DND-41 (cell line): ENCODE measurements around the gene HOXA4.

Experiments used
- EZH2 ChIP-seq: IDR thresholded peaks from 3 replicates; pipeline ENCODE4 v1.6.1; 2012; ENCODE audit warnings: borderline replicate concordance, low read depth, mild to moderate bottlenecking, moderate library complexity, low read length, inconsistent platforms; ENCODE audit not compliant: severe bottlenecking
- TF ChIP-seq, protein P1 (sequence below): IDR thresholded peaks from 2 replicates; pipeline ENCODE4 v1.5.1; 2012; ENCODE audit warnings: borderline replicate concordance, low read length, moderate library complexity, mild to moderate bottlenecking; ENCODE audit not compliant: poor library complexity, severe bottlenecking; ENCODE audit errors: extremely low read depth

DNA sequence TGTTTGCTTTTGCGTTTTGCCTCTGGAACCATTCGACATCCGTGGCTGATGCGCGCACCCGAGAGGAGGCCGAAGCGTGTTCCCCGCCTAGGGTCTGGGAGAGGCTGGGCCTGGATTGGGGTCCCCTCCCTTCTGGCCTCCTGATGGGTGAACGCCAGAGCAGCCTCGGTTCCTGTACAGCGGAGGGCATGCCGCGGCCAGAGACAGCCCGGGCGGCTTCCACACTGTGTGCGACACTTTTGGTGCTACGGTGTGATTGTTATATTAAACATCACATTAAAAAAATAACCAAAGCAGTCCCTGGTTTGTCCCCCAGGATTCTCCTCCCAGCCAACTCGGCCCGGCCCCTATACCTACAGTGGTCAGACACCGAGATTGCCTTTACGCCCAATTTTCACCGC is 29.6 kb upstream of the HOXA4 start:
- TF ChIP-seq, protein P1, sequence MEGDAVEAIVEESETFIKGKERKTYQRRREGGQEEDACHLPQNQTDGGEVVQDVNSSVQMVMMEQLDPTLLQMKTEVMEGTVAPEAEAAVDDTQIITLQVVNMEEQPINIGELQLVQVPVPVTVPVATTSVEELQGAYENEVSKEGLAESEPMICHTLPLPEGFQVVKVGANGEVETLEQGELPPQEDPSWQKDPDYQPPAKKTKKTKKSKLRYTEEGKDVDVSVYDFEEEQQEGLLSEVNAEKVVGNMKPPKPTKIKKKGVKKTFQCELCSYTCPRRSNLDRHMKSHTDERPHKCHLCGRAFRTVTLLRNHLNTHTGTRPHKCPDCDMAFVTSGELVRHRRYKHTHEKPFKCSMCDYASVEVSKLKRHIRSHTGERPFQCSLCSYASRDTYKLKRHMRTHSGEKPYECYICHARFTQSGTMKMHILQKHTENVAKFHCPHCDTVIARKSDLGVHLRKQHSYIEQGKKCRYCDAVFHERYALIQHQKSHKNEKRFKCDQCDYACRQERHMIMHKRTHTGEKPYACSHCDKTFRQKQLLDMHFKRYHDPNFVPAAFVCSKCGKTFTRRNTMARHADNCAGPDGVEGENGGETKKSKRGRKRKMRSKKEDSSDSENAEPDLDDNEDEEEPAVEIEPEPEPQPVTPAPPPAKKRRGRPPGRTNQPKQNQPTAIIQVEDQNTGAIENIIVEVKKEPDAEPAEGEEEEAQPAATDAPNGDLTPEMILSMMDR = no peak
- TF ChIP-seq EZH2 = no peak
